Testis (tissue), 3 donors: ENCODE results near the gene ANP32B. TPM values are rescaled to one million over a fixed set of nuclear protein-coding genes. Genes with fewer than 3 reads are reported as not detected.

Source experiments
- DNase-seq: peaks from one replicate; pipeline ENCODE4 v3.0.0-alpha.2; 2019
- H3K27ac ChIP-seq, 2 donors: fragments of 200-600 bp; sonication (generic); one replicate each; pipeline ENCODE4 v1.5.1; 2019
- H3K27me3 ChIP-seq: fragments of 200-600 bp; sonication (generic); one replicate; pipeline ENCODE4 v1.5.1; 2019
- H3K36me3 ChIP-seq: fragments of 200-600 bp; sonication (generic); one replicate; pipeline ENCODE4 v1.5.1; 2017; ENCODE audit warnings: low read depth; ENCODE audit errors: missing control alignments
- H3K4me1 ChIP-seq: fragments of 200-600 bp; sonication (generic); one replicate; pipeline ENCODE4 v1.5.1; 2019
- H3K4me3 ChIP-seq, 2 donors: fragments of 200-600 bp; sonication (generic); one replicate each; pipeline ENCODE4 v1.5.1; 2017 to 2019
- H3K9me3 ChIP-seq: fragments of 200-600 bp; sonication (generic); one replicate; pipeline ENCODE4 v1.5.1; 2017
- CTCF ChIP-seq, 3 experiments: fragments of 450-650 bp in 2 of 3; fragments of 200-600 bp in 1 of 3; sonication (generic) in 1 of 3; IDR thresholded peaks; one replicate each; pipeline ENCODE4 v1.5.1; 2016 to 2019; ENCODE audit warnings: antibody characterized with exemption in 3 of 3, mild to moderate bottlenecking in 2 of 3, moderate library complexity in 1 of 3
- POLR2A ChIP-seq: fragments of 450-650 bp; IDR thresholded peaks from one replicate; pipeline ENCODE4 v1.6.1; 2017; ENCODE audit warnings: antibody characterized with exemption, mild to moderate bottlenecking, moderate library complexity
- WGBS, 2 donors: methylation state at CpG; one replicate each; pipeline ENCODE4 v1.1.5; 2018; 5-methylcytosine and 5-hydroxymethylcytosine counted together
- intact Hi-C: fragments of 100-400 bp; cut with DNase I; formaldehyde crosslinking; loops from one replicate; pipeline ENCODE4 v1.15.1; 2023; ENCODE audit warnings: low total_unique reads
- polyA plus RNA-seq: library from polyadenylated mRNA; stranded (reverse); fragments of 350-450 nt; fragmentation: Illumina TruSeq; extraction: RNeasy Lipid Tissue Mini Kit (QIAGEN cat#74804); gene quantifications from one replicate; pipeline ENCODE4 v1.2.3, GENCODE V29; 2014; ENCODE audit warnings: low read depth, low replicate concordance; ENCODE audit not compliant: insufficient read depth
- total RNA-seq, 2 donors: library from RNA; depleted of rRNA; stranded (reverse); fragments of >200 nt; gene quantifications; one replicate each; pipeline ENCODE4 v1.2.3, GENCODE V29; 2016

ANP32B gene
- total and polyA plus RNA-seq, 3 donors from 2014 or later: 33.8 to 89.6 (median 54.3) TPM

GRCh38 chr9:97962575-97962974 is 20.6 kb upstream of the ANP32B start:
- TF ChIP-seq POLR2A: no peak
- no peak for TF ChIP-seq CTCF (IDR thresholded peaks at IDR 0.05)
- 85 to 89% methylated on average over 5 of the region's 5 CpGs for WGBS, 2 donors
- no peak for DNase-seq

GRCh38 chr9:97963232-97963631 is 19.9 kb upstream of the ANP32B start:
- Histone ChIP-seq H3K27ac (no peak overlapping the region), H3K36me3 (no peaks in the 10 kb centered on the region), H3K9me3 (no peaks in the 10 kb centered on the region), H3K4me1 (no peaks in the 10 kb centered on the region), H3K4me3 (no peak overlapping the region), H3K27me3 (no peaks in the 10 kb centered on the region)
- no peak for DNase-seq
- intact Hi-C loops: no loop called here
- 72 to 85% methylated on average over 2 of the region's 2 CpGs for WGBS, 2 donors
- TF ChIP-seq CTCF (IDR thresholded peaks at IDR 0.05) (no peak), POLR2A (no peak)

More at GRCh38 chr9:97962575-97962974, 20.6 kb upstream of the ANP32B start:
- Histone ChIP-seq H3K36me3 (no peaks in the 10 kb centered on the region), H3K27ac (no peak overlapping the region), H3K4me3 (no peak overlapping the region), H3K9me3 (no peaks in the 10 kb centered on the region), H3K4me1 (no peaks in the 10 kb centered on the region), H3K27me3 (no peaks in the 10 kb centered on the region)
- intact Hi-C loops: no loop called here

GRCh38 chr9:97964901-97965300 is 18.2 kb upstream of the ANP32B start:
- no peak overlapping the region for H3K4me3 ChIP-seq
- H3K36me3 ChIP-seq: no peaks in the 10 kb centered on the region
- no peaks in the 10 kb centered on the region for H3K4me1 ChIP-seq
- no peaks in the 10 kb centered on the region for H3K9me3 ChIP-seq
- DNase-seq: no peak
- intact Hi-C loops: no loop called here
- no peaks in the 10 kb centered on the region for H3K27me3 ChIP-seq
- no peak overlapping the region for H3K27ac ChIP-seq
- TF ChIP-seq CTCF (IDR thresholded peaks at IDR 0.05) (no peak), POLR2A (no peak)

GRCh38 chr9:97966493-97966892 is 16.6 kb upstream of the ANP32B start:
- no peaks in the 10 kb centered on the region for H3K9me3 ChIP-seq
- no peaks in the 10 kb centered on the region for H3K27me3 ChIP-seq
- H3K27ac ChIP-seq: no peak overlapping the region
- no peak for DNase-seq
- TF ChIP-seq POLR2A (no peak), CTCF (IDR thresholded peaks at IDR 0.05) (no peak)
- intact Hi-C loops: no loop called here
- H3K4me1 ChIP-seq: no peaks in the 10 kb centered on the region
- 37 to 44% methylated on average over 1 of the region's 1 CpG for WGBS, 2 donors
- H3K4me3 ChIP-seq: no peak overlapping the region
- no peaks in the 10 kb centered on the region for H3K36me3 ChIP-seq

GRCh38 chr9:97969014-97969413 is 14.1 kb upstream of the ANP32B start:
- no peak for TF ChIP-seq CTCF (IDR thresholded peaks at IDR 0.05)
- no peak for TF ChIP-seq POLR2A
- H3K4me3 ChIP-seq: no peak overlapping the region
- DNase-seq: no peak
- H3K4me1 ChIP-seq: no peaks in the 10 kb centered on the region
- H3K27ac ChIP-seq: no peak overlapping the region
- 59 to 60% methylated on average over 2 of the region's 2 CpGs for WGBS, 2 donors
- intact Hi-C loops: no loop called here
- H3K9me3 ChIP-seq: no peaks in the 10 kb centered on the region
- H3K36me3 ChIP-seq: no peaks in the 10 kb centered on the region
- no peaks in the 10 kb centered on the region for H3K27me3 ChIP-seq
